OCI-LY7 (cell line): ENCODE results near the gene ZNF367.

ENCODE experiments used
- EZH2phosphoT487 ChIP-seq: fragments of 200-600 bp; sonication (generic); IDR thresholded peaks from 2 replicates; pipeline ENCODE4 v1.6.1; 2018; ENCODE audit warnings: low read depth, borderline replicate concordance, mild to moderate bottlenecking, mixed run types, antibody characterized with exemption, low read length, moderate library complexity, mixed read lengths
- TF ChIP-seq, protein P1 (sequence below): fragments of 200-600 bp; sonication (generic); conservative IDR thresholded peaks from 2 replicates; pipeline ENCODE4 v1.5.1; 2014; ENCODE audit warnings: mild to moderate bottlenecking, antibody characterized with exemption, low read length, moderate library complexity, mixed read lengths

- TF ChIP-seq, protein P1, sequence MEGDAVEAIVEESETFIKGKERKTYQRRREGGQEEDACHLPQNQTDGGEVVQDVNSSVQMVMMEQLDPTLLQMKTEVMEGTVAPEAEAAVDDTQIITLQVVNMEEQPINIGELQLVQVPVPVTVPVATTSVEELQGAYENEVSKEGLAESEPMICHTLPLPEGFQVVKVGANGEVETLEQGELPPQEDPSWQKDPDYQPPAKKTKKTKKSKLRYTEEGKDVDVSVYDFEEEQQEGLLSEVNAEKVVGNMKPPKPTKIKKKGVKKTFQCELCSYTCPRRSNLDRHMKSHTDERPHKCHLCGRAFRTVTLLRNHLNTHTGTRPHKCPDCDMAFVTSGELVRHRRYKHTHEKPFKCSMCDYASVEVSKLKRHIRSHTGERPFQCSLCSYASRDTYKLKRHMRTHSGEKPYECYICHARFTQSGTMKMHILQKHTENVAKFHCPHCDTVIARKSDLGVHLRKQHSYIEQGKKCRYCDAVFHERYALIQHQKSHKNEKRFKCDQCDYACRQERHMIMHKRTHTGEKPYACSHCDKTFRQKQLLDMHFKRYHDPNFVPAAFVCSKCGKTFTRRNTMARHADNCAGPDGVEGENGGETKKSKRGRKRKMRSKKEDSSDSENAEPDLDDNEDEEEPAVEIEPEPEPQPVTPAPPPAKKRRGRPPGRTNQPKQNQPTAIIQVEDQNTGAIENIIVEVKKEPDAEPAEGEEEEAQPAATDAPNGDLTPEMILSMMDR, result no peak
- no peak for TF ChIP-seq EZH2phosphoT487
Measured at GRCh38 chr9:96457266-96457665, 39.1 kb upstream of the ZNF367 start.
